ENCODE measurements around the gene GRIN2C.

GRIN2C gene

DNA sequence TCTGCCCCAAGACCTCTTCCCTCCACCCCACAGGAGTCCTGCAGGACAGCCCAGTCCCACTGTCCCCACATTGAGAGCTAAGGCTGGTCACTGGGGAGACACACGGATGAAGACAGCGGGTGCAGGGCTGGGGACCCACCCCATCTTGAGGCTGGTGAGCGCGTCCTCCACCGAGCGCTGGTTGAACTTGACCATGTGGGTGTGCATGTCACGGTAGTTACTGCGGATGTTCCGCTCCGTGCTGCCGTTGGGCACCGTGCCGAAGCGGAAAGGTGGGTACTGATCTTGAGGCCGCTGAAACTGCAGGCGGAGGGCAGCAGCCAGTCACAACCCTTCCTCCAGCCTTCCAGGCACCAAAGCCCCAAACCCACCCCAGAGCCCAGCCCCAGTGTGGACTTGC is 13.1 kb downstream of the GRIN2C start:
- DNase-seq (ENCODE audit: low spot score): no peak

DNA sequence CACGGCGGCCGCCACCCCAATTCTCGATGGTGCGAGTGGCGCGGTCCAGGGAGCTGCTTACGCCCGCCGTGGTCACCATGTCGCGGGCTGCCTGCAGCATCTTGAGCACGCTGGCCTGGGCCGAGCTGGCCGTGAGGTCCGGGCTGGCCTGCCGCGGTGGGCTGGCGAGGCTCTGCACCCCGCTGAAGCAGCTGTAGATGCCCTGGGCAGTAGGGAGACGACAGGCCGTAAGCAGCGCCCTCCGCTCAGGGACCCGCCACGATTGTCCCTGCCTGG is 16.4 kb downstream of the GRIN2C start:
- DNase-seq (ENCODE audit: low spot score): no peak

DNA sequence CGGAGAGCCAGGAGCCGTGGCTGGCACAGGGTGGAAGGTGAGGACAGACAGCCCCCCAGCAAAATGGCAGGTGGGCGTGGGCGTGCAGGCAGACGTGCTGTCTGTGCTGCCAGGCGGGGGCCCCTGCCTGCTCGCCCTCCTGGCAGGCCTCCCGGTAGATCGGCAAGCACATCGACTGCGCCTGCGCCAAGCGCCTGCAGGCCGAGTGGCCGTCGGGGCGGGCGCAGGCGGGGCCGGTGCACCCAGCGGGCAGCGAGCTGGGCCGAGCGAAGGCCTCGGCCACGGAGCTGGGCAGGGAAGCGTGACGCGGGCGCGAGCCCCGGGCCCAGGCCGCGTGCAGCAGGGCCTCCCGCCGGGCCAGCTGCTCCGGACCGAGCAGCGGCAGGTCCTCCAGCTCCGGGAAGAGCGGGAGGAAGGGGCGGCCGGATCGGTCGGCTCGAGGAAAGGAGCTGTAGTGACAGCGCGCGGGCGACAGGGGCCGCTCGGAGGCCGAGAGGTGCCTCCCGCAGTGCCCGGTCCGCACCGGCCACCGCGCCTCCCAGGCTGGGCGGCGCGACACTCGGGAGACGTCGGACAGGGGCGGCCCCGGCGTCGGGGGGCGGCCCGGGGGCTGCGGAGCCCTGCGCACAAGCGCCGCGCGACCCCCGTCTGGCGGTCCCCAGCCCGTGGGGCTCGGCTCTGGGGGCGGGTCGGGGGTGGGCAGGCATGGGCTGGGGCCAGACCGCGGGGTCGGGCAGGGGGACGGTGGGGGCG is 16.9 kb downstream of the GRIN2C start:
- peak; percentile 96 for DNase-seq (ENCODE audit: low spot score)

DNA sequence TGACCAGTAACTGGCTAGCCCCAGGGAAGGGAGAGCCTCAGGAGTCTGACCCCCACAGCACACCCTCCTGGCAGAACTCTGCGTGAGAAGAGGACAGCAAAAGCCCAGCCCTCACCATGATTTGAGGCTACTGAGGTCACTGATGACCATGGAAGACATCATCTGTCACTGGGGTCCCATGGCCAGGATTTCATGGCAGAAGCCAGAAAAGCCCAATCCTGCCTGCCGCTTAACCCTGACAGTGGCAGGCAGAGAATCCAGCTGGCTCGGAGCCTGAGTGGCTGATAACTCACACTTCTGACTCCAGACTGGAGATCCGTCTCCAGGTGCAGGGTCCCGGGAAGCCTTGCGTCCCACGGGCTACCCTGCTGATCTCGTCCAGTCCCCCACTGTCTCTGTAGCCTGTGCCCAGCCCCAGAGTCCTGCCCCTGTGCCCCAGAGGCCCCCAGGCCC is 17.5 kb downstream of the GRIN2C start:
- DNase-seq (ENCODE audit: low spot score): peak; percentile 46

DNA sequence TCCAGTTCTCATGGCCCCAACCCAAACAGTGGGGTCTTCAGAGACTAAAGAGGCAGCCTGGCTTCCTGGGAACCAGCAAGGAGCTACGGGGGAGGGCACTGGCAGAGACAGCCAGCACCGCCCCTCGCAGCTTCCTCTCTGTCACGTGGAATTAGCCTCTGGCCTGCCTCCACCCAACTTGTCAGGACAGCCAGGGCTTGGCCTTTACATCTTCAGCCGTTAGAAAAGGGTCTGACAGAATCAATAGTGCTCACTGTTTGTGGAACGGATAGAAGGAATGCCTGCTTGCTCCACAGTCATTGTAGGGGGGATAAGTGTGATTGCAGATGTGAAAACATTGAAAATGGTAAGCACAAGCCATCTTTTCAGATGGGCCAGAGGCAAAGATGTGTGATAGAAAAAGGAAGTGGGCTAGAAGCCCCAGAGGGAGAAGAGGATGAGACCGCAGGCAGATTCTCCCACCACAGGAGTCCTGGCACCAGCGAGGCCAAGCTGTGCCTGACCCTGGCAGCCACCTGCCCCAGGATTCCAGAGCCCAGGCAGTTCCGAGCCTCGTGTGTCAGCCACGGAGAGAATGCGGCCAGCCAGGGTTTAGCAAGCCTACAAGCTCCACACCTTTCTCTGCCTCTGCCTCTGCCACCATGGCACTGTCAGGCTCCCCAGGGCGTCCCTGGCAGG is 18.6 kb downstream of the GRIN2C start:
- peak; percentile 74 for DNase-seq (ENCODE audit: low spot score)

DNA sequence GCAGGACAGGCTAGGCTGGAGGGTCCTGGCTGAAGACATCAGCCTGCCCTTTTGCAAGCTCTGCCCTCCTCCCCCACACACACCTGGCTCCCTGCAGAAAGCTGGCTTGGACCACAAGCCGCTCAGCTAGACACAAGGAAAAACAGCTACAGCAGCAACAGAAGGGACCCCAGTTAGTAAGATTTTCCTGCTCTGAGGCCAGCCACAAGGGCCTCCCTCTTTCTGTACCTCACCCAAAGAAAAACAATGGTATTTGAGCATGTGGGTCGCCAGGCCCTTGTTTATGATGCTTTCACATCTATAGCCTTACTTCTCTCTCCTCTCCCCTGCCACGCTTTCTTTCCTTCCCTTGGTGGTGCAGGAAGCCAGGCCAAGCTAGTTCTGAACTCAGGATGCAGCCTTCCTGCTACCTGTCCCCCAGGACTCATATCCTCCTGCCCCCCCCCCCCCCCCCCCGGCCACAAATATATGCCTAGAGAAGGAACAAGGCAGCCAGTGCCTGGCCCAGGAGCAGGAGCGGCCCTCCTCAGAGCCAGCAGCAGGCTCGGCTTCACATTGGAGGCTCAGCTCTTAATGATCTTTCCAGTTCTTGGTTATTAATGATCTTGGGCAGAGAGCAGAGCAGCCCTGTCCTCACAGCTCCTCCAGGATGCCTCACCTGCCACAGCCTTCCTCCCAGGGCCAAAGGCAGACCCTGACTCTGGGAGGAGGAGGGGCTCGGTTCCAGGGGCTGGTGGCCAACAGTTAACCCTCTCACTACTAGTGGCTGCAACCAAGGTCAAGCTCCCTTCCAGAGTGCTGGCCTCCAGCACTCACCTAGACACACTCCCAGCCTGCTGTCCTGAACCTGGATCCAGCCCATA is 19.5 kb downstream of the GRIN2C start:
- DNase-seq (ENCODE audit: low spot score): no peak

DNA sequence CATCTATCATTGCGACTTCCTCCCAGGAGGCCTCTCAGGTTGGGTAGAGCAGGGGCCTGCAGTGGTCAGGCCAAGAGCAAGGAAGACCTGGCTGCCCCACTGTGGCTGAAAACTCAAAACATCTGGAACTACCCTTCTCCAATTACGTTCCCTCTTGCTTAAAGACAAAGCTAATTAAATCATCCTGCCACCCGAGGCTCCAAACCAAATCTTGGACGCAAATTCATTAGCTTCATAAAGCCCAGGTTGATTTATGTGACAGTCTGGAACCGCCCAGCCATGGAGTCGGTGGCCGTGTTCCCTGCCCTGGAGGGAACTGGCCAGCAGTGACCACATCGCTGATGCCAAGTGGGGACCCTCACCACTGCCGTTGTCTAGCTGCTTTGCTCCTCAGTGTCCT is 21.4 kb downstream of the GRIN2C start:
- DNase-seq (ENCODE audit: low spot score): no peak

DNA sequence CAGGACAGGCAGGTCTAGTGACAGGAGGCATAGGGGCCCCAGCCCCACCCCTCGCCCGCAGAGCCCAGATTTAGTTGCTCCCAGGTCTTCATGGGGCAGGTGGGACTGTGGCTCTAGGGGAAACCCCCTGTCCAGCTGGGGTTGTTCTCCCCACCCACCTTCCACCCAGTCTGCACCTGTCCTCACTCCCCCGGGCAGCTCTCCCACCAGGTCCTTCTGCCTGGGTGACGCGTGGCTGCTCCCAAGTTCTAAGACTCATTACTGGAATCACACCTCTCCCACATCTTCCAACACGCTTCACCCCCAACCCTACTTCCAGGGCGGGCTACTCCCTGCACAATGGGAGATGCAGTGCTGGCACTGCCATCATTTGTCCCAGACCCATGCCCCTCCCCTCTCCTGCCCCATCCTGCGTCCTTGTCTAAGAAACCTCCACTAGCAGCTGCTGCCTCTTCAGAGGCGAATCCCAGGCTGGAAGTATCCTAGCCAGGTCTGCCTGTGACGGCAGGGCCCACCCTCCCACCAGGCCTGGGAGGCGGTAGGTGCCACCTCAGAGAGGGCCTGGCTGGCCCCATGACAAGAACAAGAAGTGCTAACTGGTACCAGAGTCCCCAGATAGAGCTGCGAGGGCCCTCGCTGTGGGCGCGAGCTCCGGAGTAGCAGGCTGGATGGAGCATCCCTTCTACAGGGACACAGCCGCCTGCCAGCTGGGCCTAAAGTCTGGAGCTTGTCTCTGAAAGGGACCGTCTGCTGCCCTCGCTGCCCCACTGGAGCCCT is 22.8 kb downstream of the GRIN2C start:
- no peak for DNase-seq (ENCODE audit: low spot score)

DNA sequence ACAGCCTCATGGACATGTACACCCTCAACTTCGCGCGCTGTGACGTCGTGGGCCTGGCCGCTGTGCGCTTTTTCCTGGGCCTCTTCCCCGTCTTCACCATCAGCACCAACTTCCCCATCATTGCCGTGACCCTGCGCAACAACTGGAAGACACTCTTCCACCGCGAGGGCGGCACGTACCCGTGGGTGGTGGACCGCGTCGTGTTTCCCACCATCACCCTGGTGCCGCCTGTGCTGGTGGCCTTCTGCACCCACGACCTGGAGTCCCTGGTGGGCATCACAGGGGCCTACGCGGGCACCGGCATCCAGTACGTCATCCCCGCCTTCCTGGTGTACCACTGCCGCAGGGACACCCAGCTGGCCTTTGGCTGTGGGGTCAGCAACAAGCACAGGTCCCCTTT is 23.5 kb downstream of the GRIN2C start:
- DNase-seq (ENCODE audit: low spot score): no peak

DNA sequence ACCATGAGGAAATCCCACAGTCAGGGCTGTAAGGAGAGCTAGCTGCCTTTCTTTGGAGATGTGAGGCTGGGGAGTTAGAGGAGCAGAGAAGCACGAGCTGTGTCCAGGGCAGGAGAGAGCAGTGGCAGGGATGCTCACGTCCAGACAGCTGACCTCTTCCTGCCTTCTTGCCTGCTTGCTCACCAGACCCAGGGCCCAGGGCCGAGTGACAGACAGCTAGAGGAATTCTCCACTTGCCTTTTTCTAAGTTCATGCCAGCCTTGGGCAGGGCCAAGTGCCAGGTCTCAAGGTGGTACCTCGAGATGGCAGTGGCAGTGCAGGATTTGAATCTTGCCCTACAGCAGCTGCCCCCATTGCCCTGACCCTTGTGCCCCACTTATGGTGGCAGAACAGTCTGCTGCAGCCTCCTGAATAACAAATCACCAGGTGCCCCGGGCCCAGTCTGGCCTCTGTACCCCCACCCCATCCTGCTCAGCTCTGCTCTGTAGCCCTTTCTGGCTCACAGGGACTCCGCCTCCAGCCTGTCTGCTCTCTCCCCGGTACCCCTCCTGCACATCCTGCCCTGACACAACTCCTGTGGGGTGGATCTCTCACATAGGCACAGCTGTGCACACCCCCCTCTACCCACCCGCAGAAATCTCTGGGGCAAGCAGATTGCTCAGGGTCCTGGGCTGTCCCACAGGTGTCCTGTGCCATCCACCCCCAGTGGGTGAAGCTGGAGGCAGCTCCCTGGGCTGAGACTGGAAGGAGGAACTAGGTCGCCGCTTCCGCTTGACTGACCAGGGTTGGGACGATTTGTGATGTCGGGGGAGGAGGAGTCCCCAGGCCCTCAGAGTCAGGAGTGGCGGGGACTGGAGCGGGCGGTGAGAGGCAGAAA is 25.9 kb downstream of the GRIN2C start:
- DNase-seq (ENCODE audit: low spot score): peak; percentile 55

DNA sequence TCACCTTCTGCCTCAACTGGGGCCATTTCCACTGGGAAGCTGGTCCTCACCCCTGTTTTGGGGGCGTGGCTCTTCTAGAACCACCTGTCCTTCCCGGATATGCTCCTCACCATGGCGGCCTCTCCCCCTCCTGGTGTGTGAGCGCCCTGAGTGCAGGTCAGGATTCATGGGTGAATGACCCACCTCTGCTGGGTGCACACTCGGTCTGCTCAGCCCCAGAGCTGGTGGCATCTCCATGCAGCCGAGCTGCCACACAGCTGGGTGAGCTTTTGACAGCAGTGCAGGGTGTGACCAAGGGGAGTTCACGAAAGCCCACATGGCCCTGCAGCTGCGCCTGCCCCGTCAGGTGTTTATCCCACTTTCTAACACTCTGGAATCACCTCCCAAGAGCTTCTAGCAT is 27.3 kb downstream of the GRIN2C start:
- no peak for DNase-seq (ENCODE audit: low spot score)

DNA sequence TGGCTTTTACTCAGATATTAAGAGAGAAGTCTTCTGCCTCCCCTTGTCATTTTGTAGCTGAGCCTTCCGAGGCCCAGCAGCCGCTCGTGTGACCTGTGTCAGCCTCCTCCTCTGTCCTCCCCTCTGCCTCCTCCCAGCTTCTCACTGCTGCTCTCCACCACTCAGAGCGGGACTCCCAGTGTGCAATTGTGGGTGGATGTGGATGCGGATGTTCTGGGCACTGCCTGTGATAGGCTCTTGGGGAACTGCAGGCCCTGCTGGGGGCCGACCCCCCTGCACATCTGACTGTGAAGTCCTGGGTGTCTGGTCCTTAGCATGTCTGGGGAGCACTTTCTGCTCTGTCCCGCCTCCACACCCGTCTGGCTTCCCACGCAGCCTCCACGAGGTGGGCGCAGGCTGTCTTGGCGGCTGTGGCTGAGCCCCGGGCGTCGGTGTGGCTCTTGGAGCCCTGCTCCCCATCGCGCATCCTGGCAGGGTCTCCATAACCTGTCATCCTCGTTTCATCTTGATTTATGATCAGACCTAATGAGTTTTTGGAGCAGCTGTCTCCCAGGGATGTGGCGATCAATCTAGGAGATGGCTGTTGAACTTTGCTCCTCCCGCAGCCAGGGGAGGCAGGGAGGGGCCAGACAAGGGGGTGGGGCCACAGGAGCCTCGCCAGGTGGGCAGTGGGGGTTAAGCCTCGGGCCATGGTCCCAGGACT is 28.1 kb downstream of the GRIN2C start:
- DNase-seq (ENCODE audit: low spot score): no peak

DNA sequence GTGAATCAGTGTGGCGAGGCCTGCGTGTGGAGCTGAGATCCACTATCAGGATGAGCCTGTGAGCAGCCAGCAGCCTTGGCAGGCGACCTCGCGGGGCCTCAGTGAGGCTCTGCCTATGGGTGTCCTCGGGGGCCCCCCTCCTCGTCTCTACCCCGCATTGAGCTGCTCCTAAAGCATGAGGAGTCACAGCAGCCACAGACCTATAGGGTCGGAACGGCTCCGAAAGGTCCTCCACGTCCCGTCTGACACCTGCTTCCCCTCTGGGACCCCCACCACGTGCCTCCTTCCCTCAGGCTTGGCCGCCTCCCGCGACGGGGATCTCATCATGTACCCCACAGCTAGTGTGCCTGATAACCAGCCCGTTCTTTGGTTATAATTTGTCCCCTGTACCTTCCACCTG is 28.8 kb downstream of the GRIN2C start:
- DNase-seq (ENCODE audit: low spot score): no peak

DNA sequence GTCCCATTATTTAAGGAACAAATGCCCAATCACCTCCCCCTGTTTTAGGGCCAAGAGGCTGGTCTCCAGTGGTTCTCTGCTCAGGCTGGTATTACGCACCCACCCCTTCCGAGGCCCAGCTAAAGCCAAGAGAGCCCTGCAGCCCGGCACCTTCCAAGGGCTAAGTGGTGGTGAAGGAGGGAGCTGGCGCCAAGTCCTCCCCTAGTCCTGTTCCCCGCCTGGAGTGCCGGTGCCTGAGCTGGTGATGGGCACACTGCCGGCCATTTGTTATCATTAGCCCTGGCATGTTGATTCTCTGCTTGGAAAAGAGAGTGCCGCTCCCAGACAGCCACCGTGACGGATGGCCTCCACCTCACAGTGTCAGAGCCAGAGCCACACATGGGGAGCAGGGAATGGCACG is 31.9 kb downstream of the GRIN2C start:
- no peak for DNase-seq (ENCODE audit: low spot score)

DNA sequence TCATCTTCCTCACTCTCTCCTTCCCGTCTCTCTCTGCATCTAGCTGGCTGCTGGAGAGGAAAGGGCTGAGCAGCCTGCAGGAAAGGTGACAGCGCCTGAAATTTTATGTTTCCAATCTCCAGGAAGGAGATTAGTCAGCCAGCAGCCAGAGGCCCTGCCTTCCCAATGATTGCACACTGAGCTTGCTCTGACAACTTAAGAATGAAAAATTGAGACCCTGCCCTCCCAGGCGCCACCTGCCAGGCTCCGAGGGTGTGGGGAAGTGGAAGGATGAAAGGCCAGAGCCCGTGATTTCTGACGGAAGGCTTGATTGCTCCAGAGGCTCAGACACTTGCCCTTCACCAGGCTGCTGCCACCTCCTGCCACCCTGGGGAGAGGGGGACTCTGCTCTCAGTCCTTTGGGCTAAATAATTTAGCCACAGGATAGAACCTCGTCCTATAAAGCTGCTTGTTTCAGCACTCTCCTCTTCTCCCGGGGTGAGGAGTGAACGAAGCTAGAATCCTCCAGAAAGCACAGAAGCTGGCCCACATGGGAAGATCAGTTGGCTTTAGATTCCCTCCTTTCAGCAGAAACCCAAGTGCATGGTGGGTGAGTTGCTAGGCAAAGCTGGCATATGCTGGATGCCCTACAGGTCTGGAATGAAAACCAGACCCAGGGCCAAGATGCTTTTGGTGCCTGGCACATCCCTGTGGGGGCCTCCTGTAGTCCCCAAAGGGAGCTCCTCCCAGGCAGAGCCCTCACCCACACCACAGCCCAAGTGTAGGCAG is 33.5 kb downstream of the GRIN2C start:
- DNase-seq (ENCODE audit: low spot score): no peak

DNA sequence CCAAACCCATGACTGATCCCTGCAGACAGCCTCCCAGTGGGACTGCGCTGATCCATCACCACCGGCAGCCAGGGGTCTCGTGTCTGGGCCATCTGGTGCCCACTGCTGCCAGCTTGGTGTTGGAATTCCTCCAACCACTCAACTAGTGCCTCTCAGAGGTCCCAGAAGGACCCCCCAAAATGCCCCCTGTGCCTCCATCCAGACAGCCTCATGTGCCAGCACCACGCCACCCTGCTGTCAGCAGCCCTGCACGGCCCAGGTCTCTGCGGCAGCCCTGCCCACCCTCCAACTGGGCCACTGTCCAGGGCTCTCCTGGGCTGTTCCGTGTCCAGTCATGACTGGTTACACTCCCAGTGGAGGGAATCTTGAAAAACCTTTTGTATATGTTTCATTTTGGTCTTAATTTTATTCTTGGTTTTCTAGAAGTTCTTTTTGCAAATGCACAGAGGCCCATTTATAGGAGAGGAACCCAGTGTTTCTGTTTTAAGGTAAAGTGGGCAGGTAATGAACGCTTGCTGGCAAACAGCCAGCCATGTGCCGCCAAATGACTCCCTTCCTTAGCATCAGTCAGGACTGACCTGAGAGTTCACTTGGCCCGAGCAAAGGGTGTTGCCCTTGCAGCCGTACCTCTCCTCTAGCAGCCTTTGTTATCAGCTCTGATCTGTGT is 34.6 kb downstream of the GRIN2C start:
- no peak for DNase-seq (ENCODE audit: low spot score)

DNA sequence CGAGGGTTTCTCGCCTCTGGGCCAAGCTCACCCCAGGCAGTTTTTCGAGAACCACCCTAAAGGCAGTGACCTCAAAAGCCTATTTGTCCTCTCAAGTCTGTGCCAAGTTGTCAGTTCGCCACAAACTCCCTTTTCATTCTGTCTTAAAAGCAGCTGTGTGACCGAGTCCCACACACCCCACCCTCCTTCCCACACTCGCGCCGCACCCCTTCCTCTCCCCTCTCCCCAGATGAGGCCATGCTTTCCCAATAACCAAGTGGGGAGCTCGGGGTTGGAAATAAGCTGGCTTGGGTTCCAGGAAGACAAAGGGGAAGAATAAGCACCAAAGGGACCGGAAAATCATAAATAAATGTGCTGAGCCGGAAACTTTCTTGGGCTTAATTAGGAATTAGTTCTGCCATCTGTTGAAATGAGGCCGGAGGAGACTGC is 36.7 kb downstream of the GRIN2C start:
- DNase-seq (ENCODE audit: low spot score): no peak

DNA sequence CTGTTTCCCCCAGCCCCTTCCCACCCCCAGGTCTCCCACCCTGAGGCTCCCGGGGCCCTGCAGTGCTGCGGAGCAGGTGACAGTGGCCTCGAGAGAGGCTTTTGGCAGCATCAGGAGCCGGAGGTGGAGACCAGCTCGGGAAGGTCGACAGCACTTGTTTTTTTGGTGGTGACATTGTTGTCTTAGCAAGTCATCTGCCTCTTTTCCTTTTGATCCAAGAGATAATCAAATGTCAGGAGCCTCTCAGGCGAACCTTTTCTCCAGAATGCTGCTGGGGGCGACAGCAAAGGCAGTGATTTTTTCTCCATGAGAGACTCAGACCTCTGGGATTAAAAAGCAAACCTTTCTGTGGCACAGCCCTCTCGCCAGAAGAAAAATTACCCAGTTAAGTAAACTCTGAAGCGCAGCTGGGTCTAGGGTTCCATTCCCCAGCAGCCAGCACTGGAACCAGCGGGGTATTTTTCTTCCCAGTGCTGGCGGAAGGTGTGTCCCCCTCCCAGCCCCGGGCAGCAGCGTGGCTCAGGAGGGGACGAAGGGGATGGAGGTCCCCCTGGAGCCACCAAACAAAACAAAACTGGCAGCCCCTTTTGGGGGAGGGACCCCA is 37.2 kb downstream of the GRIN2C start:
- DNase-seq (ENCODE audit: low spot score): no peak

Data from hepatic stellate cell (primary cell).